Embryonic facial prominence (tissue), 1 donor: Measurements from ENCODE around the gene CHMP3.
"Not testable (repeated sequence)": the region's sequence is repeated elsewhere in the genome, so short reads cannot be mapped to it uniquely, and the experiment has no call there.

Experiments used
- DNase-seq: peaks from one replicate; pipeline ENCODE4 v3.0.0-alpha.2; 2016; ENCODE audit errors: extremely low spot score

Gene CHMP3

GRCh38 chr2:86549440-86549839 lies 13.8 kb downstream of the CHMP3 start:
- not testable (repeated sequence) for DNase-seq

- DNase-seq: not testable (repeated sequence)
Observed at GRCh38 chr2:86548913-86549396, 14.3 kb downstream of the CHMP3 start.

GRCh38 chr2:86548165-86548912 lies 14.9 kb downstream of the CHMP3 start:
- DNase-seq: not testable (repeated sequence)

- not testable (repeated sequence) for DNase-seq
Observed at GRCh38 chr2:86545296-86545924, 17.8 kb downstream of the CHMP3 start.

GRCh38 chr2:86544278-86545099 lies 18.8 kb downstream of the CHMP3 start:
- DNase-seq: not testable (repeated sequence)

GRCh38 chr2:86543793-86544192 lies 19.4 kb downstream of the CHMP3 start:
- DNase-seq: no peak

GRCh38 chr2:86543335-86543734 lies 19.9 kb downstream of the CHMP3 start:
- no peak for DNase-seq

- no peak for DNase-seq
Observed at GRCh38 chr2:86542814-86543213, 20.4 kb downstream of the CHMP3 start.

GRCh38 chr2:86541334-86541733 lies 21.9 kb downstream of the CHMP3 start:
- DNase-seq: no peak

- no peak for DNase-seq
Observed at GRCh38 chr2:86533589-86533988, 29.7 kb downstream of the CHMP3 start.

GRCh38 chr2:86525421-86526340 lies 37.6 kb downstream of the CHMP3 start:
- no peak for DNase-seq

GRCh38 chr2:86523491-86523890 lies 39.8 kb downstream of the CHMP3 start:
- no peak for DNase-seq

- DNase-seq: no peak
Observed at GRCh38 chr2:86522711-86523110, 40.5 kb downstream of the CHMP3 start.

- DNase-seq: no peak
Observed at GRCh38 chr2:86521922-86522321, 41.3 kb downstream of the CHMP3 start.

- no peak for DNase-seq
Observed at GRCh38 chr2:86520153-86520552, 43.1 kb downstream of the CHMP3 start.

- no peak for DNase-seq
Observed at GRCh38 chr2:86519349-86519748, 43.9 kb downstream of the CHMP3 start.

GRCh38 chr2:86518481-86518880 lies 44.8 kb downstream of the CHMP3 start:
- no peak for DNase-seq

- DNase-seq: no peak
Observed at GRCh38 chr2:86513948-86514660, 49.1 kb downstream of the CHMP3 start.

GRCh38 chr2:86512892-86513291 lies 50.4 kb downstream of the CHMP3 start:
- no peak for DNase-seq

GRCh38 chr2:86512034-86512433 lies 51.2 kb downstream of the CHMP3 start:
- no peak for DNase-seq
